HG03460 (cell line): Measurements from ENCODE around the gene NCCRP1.

ENCODE experiments used
- ATAC-seq: cut with Tn5 transposase; IDR thresholded peaks from one replicate; pipeline ENCODE4 v1.9.1; 2021; ENCODE audit not compliant: unreplicated experiment

The NCCRP1 gene

GRCh38 chr19:39179754-39180153, 17.0 kb upstream of the NCCRP1 start:
- no peak for ATAC-seq

GRCh38 chr19:39180749-39181148, 16.0 kb upstream of the NCCRP1 start:
- no peak for ATAC-seq

DNA sequence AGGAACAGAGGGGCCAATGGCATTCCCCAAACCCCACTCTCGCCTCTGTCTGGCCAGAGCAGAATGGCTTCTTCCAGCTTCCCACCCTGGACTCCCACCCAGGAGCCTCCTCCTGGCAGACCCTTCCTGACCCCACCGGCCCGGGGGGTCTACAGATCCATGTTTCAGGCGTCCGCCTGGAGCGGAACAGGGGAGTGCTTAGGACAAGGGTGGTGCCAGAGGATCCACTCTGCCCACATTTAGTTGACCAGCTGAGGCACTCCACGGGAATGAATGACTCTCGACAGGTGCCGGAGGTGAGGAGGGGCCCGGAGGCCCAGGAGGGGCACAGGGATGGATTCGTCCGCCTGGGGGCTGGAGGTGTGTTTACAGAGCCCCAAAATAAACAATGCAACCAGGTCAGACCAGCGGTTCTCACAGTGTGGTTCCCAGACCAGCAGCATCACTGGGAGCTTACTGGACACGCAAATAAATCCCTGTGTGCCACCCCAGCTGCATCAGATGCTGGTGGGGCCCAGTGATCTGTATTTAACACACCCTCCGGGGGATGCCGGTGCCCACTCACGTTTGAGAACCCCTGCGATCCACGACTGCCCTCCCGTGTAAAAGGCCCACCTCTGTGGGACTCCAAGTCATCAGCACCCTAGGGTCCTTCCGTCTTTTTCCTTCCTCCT, 15.1 kb upstream of the NCCRP1 start:
- no peak for ATAC-seq

DNA sequence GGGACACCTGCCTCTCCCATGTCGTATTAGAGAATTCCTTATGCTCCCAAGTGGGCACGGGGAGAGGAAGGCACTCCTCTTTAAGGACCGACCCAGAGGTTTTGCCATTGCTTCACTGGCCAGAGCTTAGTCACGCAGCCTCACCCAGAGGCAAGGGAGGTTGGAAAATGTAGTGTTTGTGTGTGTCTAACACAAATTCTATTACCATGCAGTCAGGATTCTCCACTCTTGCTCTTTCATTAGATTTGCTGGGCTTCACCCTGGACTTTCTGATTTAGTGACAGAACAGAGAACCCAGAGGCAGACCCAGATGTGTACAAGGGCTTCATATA, 14.6 kb upstream of the NCCRP1 start:
- no peak for ATAC-seq

DNA sequence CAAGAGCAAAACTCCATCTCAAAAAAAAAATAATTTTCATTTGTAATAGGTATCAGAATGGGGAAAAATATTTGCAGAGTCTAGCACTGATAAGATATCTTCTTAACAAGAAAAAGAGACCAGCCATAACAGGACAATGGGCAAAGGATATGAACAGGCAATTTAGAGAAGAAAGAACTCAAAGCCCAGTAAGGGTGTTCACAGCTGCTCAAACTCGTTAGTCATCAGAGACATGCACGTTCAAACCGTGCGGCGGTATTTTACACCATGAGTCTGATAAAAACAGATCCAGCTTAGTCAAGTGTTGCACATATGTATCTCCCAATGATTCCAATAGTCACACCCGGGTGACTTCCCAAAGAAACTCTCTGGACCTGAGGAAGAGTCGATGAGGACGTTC, 13.7 kb upstream of the NCCRP1 start:
- no peak for ATAC-seq

- ATAC-seq = no peak
These were observed 10.4 kb upstream of the NCCRP1 start for GRCh38 chr19:39186391-39186790.

GRCh38 chr19:39187552-39187943, 9.2 kb upstream of the NCCRP1 start:
- no peak for ATAC-seq

DNA sequence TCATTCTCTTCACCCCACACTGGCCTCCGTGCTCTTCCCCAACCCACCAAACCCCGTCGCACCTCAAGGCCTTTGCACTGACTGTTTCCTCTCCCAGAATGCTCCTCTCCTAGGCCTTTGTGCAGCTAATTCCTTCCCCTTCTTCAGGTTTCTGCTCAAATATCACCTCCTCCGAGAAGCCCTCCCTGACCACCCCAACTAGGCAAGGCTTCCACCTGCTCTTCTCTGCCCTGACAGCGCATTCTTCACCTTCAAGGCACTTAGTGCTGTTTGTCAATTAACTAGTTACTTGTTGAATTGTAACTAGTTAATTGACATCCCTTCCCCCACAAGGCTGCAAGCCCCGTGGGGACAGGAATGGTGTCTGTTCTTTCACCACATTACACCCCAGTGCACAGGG, 7.8 kb upstream of the NCCRP1 start:
- ATAC-seq = no peak

GRCh38 chr19:39190768-39191167, 6.0 kb upstream of the NCCRP1 start:
- no peak for ATAC-seq

- no peak for ATAC-seq
These were observed 3.9 kb upstream of the NCCRP1 start for GRCh38 chr19:39192846-39193245.

- no peak for ATAC-seq
These were observed 3.0 kb upstream of the NCCRP1 start for GRCh38 chr19:39193803-39194202.

DNA sequence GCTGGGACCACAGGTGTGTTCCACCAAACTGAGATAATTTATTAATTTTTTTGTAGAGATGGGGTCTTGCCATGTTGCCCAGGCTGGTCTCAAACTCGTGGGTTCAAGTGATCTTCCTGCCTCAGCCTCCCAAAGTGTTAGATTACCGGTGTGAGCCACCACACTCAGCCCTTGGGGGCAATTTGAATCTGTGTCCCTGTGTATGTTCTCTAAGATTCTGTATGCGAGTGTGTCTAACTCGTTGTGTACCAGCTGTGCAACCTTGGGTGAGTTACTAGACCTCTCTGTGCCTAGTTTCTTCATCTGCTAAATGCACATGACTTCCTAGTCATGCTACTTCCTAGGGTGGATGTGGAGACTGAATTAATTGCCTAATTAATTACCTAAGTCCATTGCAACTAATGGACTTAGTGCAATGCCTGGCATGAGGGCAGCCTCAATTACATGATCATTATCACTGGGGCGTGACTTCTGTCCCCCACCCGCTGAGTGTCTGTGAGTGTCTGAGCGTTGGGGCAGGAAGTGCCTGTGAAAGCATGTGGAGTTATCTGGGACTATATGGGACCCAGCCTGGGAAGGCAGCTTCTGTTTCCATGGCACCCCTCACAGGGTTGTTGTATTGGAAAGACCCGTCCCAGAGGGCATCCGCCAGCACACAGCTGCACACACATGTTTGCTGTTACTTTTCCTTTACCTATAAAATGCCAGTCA, 1.8 kb upstream of the NCCRP1 start:
- no peak for ATAC-seq

DNA sequence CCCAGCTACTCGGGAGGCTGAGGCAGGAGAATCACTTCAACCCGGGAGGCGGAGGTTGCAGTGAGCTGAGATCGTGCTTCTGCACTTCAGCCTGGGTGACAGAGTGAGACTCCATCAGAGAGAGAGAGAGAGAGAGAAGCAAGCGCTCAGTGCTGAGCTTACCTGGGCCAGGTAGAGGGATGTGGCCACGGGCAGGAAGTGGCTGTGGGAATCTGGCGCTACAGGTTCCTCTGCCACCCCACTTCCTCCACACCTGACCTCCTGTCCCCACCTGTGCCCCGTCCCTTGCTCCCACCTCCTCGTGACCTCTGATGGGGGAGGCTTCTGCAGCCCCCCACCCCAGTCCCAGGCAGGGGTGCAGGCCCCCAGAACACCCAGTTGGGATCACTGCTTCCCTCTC, 1.0 kb upstream of the NCCRP1 start:
- no peak for ATAC-seq

- ATAC-seq = no peak
These were observed 444 bp upstream of the NCCRP1 start for GRCh38 chr19:39196320-39196719.

- no peak for ATAC-seq
These were observed 1.0 kb downstream of the NCCRP1 start for GRCh38 chr19:39197808-39198207.

DNA sequence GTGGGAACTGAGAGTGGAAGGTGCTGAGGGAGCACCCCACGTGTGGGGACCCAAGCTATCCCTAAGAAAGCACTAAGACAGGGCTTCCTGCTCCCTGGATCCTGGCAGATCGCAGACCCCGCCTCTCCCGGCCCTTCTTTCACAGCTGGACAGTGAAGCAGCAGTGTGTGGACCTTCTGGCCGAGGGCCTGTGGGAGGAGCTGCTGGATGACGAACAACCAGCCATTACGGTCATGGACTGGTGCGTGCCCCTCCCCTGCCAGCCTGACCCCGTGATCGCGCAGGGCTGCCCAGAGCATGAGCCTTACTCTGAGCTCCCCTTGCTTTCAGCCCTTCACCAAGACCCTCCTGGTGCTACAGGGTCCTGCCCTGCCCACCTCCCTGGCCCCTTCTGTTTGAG, 2.3 kb downstream of the NCCRP1 start:
- no peak for ATAC-seq

- ATAC-seq = no peak
These were observed 3.5 kb downstream of the NCCRP1 start for GRCh38 chr19:39200066-39200802.

- ATAC-seq = no peak
These were observed 4.0 kb downstream of the NCCRP1 start for GRCh38 chr19:39200803-39201115.

GRCh38 chr19:39202998-39203355, 6.2 kb downstream of the NCCRP1 start:
- ATAC-seq = no peak

DNA sequence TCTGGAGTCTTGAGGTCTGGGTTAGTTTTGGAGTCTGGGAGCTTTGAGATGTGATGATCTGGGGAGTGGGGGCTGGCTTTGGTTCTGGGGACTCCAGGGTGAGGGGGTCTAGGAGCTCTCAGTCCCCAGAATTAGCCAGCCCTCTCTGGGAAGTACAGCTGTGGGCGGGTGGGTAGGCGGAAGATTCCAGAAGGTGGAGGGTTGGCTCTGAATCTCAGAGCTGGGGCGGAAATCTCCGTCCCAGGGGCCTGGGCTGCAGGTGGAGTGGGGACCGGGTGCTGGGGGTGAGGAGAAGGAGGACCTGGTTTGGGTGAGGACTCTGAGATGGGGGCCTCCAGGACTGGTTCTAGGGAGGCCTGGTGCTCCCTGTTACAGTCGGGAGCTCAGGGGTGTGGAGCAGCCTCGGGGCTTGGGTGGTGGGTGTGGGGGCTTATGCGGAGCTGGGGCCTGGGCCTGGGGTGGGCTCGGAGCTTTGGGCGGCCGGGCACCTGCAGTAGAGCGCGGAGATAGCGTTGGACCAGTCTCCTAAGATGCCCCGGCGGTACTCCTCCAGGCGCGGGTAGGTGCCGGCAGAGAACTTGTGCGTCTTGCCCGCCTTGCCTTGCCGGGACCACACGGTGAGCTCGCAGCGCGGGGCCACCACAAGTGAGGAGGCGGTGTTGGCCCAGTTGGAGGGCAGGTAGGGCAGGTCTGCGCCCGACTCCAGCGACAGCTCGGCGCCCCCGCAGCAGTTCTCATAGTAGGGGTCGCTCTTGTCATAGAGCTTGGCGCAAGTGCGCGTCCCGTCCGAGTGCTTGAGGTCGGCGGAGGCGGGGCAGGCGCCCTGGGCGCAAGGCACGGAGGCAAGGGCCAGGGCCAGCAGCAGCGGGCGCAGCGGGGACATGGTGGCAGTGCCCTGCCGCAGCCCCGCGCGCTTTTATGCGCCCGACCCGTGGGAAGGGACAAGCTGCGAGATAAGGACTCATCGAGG, 6.9 kb downstream of the NCCRP1 start, which contains the start of gene SYCN:
Gene SYCN, minus strand, starts transcription at position 892 of the 970 bp plus-strand sequence. Its CDS starts 9 bp downstream, at position 883.
- no peak for ATAC-seq

DNA sequence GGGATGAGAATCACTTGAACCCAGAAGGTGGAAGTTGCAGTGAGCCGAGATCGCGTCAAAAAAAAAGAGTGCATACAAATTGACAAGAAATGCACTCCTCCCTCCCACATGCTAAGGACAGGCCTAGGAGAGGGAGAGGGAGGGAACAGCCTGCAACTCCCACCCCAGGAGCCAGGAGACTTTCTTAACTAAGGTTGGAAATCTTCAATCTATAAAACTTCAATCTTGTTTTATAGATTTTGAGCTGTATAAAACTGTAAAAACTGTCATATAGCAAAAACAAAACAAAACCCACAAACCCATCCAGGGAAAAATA, 8.6 kb downstream of the NCCRP1 start:
- ATAC-seq = no peak
